HepG2 (cell line): Measurements from ENCODE around the gene SINHCAF. TPM values are rescaled to one million over a fixed set of nuclear protein-coding genes. Genes with fewer than 3 reads are reported as not detected.

ENCODE experiments used
- KLF11 ChIP-seq: IDR thresholded peaks from 2 replicates; pipeline ENCODE4 v1.6.1; 2016; ENCODE audit warnings: missing compliant biosample characterization
- NFRKB ChIP-seq: fragments of 450-650 bp; IDR thresholded peaks from 2 replicates; pipeline ENCODE4 v1.6.1; 2017
- RARA ChIP-seq: IDR thresholded peaks from 2 replicates; pipeline ENCODE4 v1.6.1; 2016; ENCODE audit warnings: missing genetic modification reagents, missing compliant biosample characterization
- TOPORS ChIP-seq: sonication (generic); formaldehyde crosslinking; IDR thresholded peaks from 2 replicates; pipeline ENCODE4 v1.8.0; 2023; ENCODE audit warnings: mild to moderate bottlenecking, missing genetic modification reagents
- ZNF3 ChIP-seq: IDR thresholded peaks from 2 replicates; pipeline ENCODE4 v1.7.0; 2017; ENCODE audit warnings: inconsistent platforms
- ZNF382 ChIP-seq: sonication (generic); formaldehyde crosslinking; IDR thresholded peaks from 2 replicates; pipeline ENCODE4 v1.5.0; 2020; ENCODE audit warnings: missing genetic modification reagents, mild to moderate bottlenecking, borderline replicate concordance
- ZNF720 ChIP-seq: sonication (generic); formaldehyde crosslinking; IDR thresholded peaks from 2 replicates; pipeline ENCODE4 v1.4.0; 2020; ENCODE audit warnings: missing genetic modification reagents
- ZNF776 ChIP-seq: sonication (generic); formaldehyde crosslinking; IDR thresholded peaks from 2 replicates; pipeline ENCODE4 v1.4.0; 2020; ENCODE audit warnings: mild to moderate bottlenecking, missing genetic modification reagents
- polyA plus RNA-seq, 8 experiments: library from polyadenylated mRNA; depleted of rRNA in 3 of 8; stranded (reverse) in 7 of 8; unstranded in 1 of 8; fragments of >200 nt; fragmentation: Illumina TruSeq in 4 of 8; extraction: Trizol in 4 of 8; gene quantifications; 2 replicates each; pipeline versions ENCODE4 v1.2.1 to v1.2.3, GENCODE V29; 2011 to 2016; ENCODE audit warnings: low read depth in 4 of 8, missing spikeins in 1 of 8, mixed read lengths in 1 of 8; ENCODE audit not compliant: insufficient read depth in 1 of 8
- total RNA-seq, 5 experiments: library from RNA; depleted of rRNA; stranded (reverse); fragments of >200 nt; fragmentation: Illumina TruSeq; extraction: Trizol; gene quantifications; 2 replicates each; pipeline ENCODE4 v1.2.3, GENCODE V29; 2016; ENCODE audit warnings: low read depth in 1 of 5
- TF ChIP-seq, protein P1 (sequence below): sonication (generic); formaldehyde crosslinking; IDR thresholded peaks from 2 replicates; pipeline ENCODE4 v1.5.0; 2020; ENCODE audit warnings: mild to moderate bottlenecking, missing genetic modification reagents
- TF ChIP-seq, protein P2 (sequence below): sonication (generic); formaldehyde crosslinking; IDR thresholded peaks from 2 replicates; pipeline ENCODE4 v1.4.0; 2020; ENCODE audit warnings: missing genetic modification reagents
- TF ChIP-seq, protein P3 (sequence below): sonication (generic); formaldehyde crosslinking; IDR thresholded peaks from 2 replicates; pipeline ENCODE4 v1.8.1; 2023; ENCODE audit warnings: mild to moderate bottlenecking, moderate library complexity, missing genetic modification reagents
- TF ChIP-seq, protein P4 (sequence below): fragments of 450-650 bp; IDR thresholded peaks from 2 replicates; pipeline ENCODE4 v1.6.1; 2016
- TF ChIP-seq, protein P5 (sequence below): sonication (generic); formaldehyde crosslinking; IDR thresholded peaks from 2 replicates; pipeline ENCODE4 v1.4.0; 2020; ENCODE audit warnings: missing genetic modification reagents; ENCODE audit errors: not compliant biosample characterization
- TF ChIP-seq, protein P6 (sequence below): sonication (generic); formaldehyde crosslinking; IDR thresholded peaks from 2 replicates; pipeline ENCODE4 v1.4.0; 2020; ENCODE audit warnings: missing genetic modification reagents
- TF ChIP-seq, protein P7 (sequence below): sonication (generic); formaldehyde crosslinking; IDR thresholded peaks from 2 replicates; pipeline ENCODE4 v1.4.0; 2020; ENCODE audit warnings: missing genetic modification reagents, borderline replicate concordance

SINHCAF gene
- total and polyA plus RNA-seq, 2 of the 13 experiments (the other 11 are each of a cell fraction or from before 2014, with no cell fraction given) = 54.6 to 97.8 TPM

DNA sequence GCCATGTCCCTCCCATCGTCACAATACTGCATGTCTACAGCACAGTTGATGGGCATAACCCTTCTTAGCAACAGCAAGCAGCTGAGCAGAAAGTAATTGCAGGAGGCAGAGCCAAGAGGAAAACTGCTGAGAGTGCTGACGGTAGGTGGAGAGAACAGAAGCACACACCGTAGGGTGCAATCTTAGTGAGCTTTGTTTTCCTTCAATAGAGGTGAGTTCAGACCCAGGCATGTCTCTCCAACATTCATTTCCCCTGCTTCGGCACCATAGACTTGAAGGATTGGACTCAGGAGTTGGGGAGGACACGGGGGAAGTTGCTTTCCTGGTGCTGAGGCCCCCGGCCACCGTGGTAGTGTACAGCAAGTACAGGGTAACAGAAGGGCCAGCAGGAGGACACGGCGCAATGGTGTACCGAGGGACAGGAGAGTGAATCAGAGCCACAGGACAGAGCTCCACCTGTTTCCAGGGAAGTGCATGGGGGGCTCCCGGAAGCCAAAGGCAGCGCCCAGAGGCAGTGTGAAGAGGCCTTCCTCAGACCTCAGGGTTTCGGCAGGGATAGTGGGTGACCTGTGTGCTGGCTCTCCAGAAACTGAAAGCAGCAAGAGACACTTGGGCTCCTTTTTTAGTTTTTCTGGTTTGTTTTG is 36.3 kb upstream of the SINHCAF start (continued):
- TF ChIP-seq, protein P1, sequence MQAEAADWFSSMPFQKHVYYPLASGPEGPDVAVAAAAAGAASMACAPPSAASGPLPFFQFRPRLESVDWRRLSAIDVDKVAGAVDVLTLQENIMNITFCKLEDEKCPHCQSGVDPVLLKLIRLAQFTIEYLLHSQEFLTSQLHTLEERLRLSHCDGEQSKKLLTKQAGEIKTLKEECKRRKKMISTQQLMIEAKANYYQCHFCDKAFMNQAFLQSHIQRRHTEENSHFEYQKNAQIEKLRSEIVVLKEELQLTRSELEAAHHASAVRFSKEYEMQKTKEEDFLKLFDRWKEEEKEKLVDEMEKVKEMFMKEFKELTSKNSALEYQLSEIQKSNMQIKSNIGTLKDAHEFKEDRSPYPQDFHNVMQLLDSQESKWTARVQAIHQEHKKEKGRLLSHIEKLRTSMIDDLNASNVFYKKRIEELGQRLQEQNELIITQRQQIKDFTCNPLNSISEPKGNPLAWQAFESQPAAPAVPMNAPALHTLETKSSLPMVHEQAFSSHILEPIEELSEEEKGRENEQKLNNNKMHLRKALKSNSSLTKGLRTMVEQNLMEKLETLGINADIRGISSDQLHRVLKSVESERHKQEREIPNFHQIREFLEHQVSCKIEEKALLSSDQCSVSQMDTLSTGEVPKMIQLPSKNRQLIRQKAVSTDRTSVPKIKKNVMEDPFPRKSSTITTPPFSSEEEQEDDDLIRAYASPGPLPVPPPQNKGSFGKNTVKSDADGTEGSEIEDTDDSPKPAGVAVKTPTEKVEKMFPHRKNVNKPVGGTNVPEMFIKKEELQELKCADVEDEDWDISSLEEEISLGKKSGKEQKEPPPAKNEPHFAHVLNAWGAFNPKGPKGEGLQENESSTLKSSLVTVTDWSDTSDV (CRISPR knock-in tag) = no peak
- TF ChIP-seq, protein P2, sequence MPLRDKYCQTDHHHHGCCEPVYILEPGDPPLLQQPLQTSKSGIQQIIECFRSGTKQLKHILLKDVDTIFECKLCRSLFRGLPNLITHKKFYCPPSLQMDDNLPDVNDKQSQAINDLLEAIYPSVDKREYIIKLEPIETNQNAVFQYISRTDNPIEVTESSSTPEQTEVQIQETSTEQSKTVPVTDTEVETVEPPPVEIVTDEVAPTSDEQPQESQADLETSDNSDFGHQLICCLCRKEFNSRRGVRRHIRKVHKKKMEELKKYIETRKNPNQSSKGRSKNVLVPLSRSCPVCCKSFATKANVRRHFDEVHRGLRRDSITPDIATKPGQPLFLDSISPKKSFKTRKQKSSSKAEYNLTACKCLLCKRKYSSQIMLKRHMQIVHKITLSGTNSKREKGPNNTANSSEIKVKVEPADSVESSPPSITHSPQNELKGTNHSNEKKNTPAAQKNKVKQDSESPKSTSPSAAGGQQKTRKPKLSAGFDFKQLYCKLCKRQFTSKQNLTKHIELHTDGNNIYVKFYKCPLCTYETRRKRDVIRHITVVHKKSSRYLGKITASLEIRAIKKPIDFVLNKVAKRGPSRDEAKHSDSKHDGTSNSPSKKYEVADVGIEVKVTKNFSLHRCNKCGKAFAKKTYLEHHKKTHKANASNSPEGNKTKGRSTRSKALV (CRISPR knock-in tag) = no peak
- TF ChIP-seq, protein P3, sequence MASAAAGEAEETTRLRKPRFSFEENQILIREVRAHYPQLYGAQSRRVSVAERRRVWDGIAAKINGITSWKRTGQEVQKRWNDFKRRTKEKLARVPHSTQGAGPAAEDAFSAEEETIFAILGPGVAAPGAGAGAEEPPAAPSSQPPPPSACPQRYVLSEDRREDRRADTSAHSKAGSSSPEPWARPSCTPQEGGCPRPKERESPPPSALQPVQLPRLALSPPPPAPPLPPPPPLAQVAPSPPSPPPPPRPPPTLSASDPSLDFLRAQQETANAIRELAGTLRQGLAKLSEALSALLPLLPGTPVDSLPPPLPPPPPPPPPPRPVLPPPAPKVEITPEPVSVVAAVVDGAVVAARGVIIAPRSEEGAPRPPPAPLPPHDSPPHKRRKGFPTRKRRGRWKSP (CRISPR knock-in tag) = peak; percentile 62; the same call in 1 of the 2 replicates
- TF ChIP-seq, protein P4, sequence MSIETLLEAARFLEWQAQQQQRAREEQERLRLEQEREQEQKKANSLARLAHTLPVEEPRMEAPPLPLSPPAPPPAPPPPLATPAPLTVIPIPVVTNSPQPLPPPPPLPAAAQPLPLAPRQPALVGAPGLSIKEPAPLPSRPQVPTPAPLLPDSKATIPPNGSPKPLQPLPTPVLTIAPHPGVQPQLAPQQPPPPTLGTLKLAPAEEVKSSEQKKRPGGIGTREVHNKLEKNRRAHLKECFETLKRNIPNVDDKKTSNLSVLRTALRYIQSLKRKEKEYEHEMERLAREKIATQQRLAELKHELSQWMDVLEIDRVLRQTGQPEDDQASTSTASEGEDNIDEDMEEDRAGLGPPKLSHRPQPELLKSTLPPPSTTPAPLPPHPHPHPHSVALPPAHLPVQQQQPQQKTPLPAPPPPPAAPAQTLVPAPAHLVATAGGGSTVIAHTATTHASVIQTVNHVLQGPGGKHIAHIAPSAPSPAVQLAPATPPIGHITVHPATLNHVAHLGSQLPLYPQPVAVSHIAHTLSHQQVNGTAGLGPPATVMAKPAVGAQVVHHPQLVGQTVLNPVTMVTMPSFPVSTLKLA = no peak
- TF ChIP-seq RARA (0 out of 2 replicates have a peak, but pooled peaks have one; percentile 10), TOPORS (no peak), ZNF720 (CRISPR knock-in tag) (no peak), KLF11 (CRISPR knock-in tag) (no peak), ZNF3 (no peak), NFRKB (no peak), ZNF776 (no peak), ZNF382 (no peak)
- TF ChIP-seq, protein P5, sequence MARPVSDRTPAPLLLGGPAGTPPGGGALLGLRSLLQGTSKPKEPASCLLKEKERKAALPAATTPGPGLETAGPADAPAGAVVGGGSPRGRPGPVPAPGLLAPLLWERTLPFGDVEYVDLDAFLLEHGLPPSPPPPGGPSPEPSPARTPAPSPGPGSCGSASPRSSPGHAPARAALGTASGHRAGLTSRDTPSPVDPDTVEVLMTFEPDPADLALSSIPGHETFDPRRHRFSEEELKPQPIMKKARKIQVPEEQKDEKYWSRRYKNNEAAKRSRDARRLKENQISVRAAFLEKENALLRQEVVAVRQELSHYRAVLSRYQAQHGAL (CRISPR knock-in tag) = no peak
- TF ChIP-seq, protein P6, sequence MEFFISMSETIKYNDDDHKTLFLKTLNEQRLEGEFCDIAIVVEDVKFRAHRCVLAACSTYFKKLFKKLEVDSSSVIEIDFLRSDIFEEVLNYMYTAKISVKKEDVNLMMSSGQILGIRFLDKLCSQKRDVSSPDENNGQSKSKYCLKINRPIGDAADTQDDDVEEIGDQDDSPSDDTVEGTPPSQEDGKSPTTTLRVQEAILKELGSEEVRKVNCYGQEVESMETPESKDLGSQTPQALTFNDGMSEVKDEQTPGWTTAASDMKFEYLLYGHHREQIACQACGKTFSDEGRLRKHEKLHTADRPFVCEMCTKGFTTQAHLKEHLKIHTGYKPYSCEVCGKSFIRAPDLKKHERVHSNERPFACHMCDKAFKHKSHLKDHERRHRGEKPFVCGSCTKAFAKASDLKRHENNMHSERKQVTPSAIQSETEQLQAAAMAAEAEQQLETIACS (CRISPR knock-in tag) = 0 out of 2 replicates have a peak, but pooled peaks have one; percentile 16
- TF ChIP-seq, protein P7, sequence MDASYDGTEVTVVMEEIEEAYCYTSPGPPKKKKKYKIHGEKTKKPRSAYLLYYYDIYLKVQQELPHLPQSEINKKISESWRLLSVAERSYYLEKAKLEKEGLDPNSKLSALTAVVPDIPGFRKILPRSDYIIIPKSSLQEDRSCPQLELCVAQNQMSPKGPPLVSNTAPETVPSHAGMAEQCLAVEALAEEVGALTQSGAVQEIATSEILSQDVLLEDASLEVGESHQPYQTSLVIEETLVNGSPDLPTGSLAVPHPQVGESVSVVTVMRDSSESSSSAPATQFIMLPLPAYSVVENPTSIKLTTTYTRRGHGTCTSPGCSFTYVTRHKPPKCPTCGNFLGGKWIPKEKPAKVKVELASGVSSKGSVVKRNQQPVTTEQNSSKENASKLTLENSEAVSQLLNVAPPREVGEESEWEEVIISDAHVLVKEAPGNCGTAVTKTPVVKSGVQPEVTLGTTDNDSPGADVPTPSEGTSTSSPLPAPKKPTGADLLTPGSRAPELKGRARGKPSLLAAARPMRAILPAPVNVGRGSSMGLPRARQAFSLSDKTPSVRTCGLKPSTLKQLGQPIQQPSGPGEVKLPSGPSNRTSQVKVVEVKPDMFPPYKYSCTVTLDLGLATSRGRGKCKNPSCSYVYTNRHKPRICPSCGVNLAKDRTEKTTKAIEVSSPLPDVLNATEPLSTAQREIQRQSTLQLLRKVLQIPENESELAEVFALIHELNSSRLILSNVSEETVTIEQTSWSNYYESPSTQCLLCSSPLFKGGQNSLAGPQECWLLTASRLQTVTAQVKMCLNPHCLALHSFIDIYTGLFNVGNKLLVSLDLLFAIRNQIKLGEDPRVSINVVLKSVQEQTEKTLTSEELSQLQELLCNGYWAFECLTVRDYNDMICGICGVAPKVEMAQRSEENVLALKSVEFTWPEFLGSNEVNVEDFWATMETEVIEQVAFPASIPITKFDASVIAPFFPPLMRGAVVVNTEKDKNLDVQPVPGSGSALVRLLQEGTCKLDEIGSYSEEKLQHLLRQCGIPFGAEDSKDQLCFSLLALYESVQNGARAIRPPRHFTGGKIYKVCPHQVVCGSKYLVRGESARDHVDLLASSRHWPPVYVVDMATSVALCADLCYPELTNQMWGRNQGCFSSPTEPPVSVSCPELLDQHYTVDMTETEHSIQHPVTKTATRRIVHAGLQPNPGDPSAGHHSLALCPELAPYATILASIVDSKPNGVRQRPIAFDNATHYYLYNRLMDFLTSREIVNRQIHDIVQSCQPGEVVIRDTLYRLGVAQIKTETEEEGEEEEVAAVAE = no peak; the same call in 1 of the 2 replicates
